ENCODE results near the gene DLG2.

DNA sequence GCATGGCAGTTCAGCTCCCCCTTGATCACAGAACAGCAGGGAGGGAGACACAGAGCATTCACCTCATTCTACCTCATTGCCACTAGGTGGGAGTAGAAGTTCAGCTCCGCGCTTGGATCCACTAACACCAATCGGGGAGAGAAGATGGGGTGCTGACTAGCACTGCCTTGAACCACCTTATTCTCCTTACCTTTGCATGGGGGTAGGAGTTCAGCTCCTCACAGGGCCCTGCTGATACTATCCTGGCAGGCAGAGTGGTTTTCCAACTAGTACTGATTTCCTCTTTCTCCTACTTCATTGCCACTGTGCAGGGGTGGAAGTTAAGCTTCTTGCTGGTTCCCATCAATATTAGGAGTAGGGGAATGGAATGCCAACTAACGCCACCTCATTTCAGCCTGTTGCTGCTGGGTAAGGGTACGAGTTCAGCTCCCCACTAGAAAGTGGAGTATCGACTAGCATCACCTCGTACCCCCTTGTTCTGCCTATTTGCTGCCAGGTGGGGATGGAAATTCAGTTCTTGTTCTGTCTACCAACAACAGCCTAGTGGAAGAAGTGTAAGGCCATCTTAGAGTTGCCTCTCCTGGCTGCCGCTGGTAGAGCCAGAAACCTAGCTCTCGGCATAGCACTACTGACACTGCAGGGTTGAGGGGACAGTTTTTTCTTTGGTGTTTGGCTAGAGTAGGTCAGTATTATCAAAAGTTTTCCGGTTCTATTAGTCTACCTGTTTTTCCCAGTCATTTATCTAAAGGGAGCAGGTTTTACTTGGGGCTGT lies 1790.1 kb downstream of the DLG2 start:
- TF ChIP-seq CTCF (IDR thresholded peaks at IDR 0.05; ENCODE audit: extremely low read depth in 1 of 2, insufficient read depth in 1 of 2, low read depth in 1 of 2, low read length in 2 of 2) (peak; percentile 50 to 65), POLR2AphosphoS5 (IDR thresholded peaks at IDR 0.05; ENCODE audit: insufficient read depth, low read depth, low read length) (no peak), POLR2A (IDR thresholded peaks at IDR 0.05; ENCODE audit: low read depth, low read length) (no peak), EZH2 (IDR thresholded peaks at IDR 0.05; ENCODE audit: borderline replicate concordance, low read depth, low read length, severe bottlenecking) (no peak), JUN (IDR thresholded peaks at IDR 0.05; ENCODE audit: borderline replicate concordance, insufficient read depth, insufficient read length, low read depth) (no peak), FOS (IDR thresholded peaks at IDR 0.05; ENCODE audit: borderline replicate concordance, insufficient read depth, low read length) (no peak), GATA2 (IDR thresholded peaks at IDR 0.05; ENCODE audit: insufficient read depth, insufficient read length, low read depth, low read length) (no peak), MYC (IDR thresholded peaks at IDR 0.05; ENCODE audit: low read depth, low read length) (no peak)
- TF ChIP-seq, protein P1, sequence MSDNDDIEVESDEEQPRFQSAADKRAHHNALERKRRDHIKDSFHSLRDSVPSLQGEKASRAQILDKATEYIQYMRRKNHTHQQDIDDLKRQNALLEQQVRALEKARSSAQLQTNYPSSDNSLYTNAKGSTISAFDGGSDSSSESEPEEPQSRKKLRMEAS (IDR thresholded peaks at IDR 0.05; ENCODE audit: insufficient read depth, insufficient read length) = no peak
